ENCODE measurements around the gene MYO1D.

MYO1D gene

GRCh38 chr17:32575852-32576251, 301.1 kb downstream of the MYO1D start:
- no peak overlapping the region for H3K4me3 ChIP-seq (ENCODE audit: low read depth, low read length)
- ChIA-PET POLR2A (no interaction called here), CTCF (no interaction called here)
- no peak for TF ChIP-seq CTCF (IDR thresholded peaks at IDR 0.05; ENCODE audit: insufficient read depth, low read length, missing control alignments)
- no peak for DNase-seq (ENCODE audit: low read depth, low spot score)

DNA sequence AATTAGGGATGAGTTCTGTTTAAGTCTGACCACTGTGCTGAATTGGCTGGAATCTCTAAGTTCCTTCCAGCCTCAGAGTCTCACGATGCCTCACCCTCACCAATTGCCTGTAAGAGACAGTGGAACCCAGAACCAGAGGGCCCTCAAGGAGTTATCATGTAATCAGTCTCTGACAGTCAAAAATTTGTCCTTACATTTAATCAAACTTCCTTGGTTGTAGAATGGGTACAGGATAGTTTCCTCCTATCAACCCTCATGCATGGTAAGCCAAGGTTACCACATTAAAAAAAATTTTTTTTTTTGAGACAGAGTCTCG, 306.9 kb downstream of the MYO1D start:
- POLR2A ChIA-PET, result no interaction called here

DNA sequence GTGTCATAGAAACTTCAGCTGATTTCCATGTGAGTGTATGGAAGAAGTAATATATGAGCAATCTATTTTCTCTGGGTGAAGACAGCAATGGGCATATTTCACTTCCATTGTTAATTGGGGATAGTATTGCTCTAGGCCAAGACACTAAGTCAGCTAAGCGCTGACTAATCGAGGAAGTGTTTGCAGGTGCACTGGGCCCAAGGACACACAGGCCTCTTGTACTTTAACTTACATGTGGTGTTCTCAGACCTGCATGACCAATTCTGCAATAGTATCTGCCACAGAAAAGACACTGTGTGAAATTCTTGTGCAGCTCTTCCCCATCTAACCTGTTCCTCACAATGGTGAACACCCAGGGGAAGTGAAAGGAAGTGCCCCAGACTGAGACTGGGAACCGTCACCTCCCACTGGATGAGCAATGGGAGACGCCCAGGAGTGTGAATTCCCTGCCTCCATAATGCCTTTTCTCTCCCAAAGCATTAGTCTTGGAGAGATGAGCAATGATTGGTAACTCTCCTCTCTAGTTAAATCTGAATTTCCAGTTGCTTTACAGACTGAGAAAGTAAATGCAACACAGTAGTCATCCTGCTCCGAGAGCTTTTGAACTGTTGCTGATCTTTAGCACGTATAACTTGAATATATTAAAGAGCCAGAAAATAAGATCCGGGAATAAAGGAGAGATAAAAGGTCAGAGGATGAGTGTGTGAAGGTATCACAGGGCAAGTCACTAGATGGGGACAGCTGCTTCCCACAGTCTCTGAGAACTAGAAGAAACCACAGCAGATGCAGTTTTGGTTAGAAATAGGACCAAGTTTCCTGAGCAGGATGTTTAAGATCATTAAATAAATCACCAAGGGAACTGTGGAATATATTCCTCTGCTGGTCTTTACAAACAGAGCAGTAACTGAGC, 307.5 kb downstream of the MYO1D start:
- H3K4me3 ChIP-seq (ENCODE audit: low read depth, low read length), result no peak overlapping the region
- ChIA-PET POLR2A (no interaction called here), CTCF (interaction anchor here (1.3 kb wide), 1 partner anchor 19 kb away, joined by 3 read pairs; no protein-coding TSS in a partner anchor)
- no peak for TF ChIP-seq CTCF (IDR thresholded peaks at IDR 0.05; ENCODE audit: insufficient read depth, low read length, missing control alignments)
- no peak for DNase-seq (ENCODE audit: low read depth, low spot score)

More for the DNA sequence above, 306.9 kb downstream of the MYO1D start:
- TF ChIP-seq CTCF (IDR thresholded peaks at IDR 0.05; ENCODE audit: insufficient read depth, low read length, missing control alignments), result no peak
- H3K4me3 ChIP-seq (ENCODE audit: low read depth, low read length), result no peak overlapping the region
- no peak for DNase-seq (ENCODE audit: low read depth, low spot score)
- CTCF ChIA-PET, result interaction anchor here (1.3 kb wide), 1 partner anchor 20 kb away, joined by 3 read pairs; no protein-coding TSS in a partner anchor

- POLR2A ChIA-PET, result no interaction called here
Observed at GRCh38 chr17:32568705-32569104, 308.2 kb downstream of the MYO1D start.

DNA sequence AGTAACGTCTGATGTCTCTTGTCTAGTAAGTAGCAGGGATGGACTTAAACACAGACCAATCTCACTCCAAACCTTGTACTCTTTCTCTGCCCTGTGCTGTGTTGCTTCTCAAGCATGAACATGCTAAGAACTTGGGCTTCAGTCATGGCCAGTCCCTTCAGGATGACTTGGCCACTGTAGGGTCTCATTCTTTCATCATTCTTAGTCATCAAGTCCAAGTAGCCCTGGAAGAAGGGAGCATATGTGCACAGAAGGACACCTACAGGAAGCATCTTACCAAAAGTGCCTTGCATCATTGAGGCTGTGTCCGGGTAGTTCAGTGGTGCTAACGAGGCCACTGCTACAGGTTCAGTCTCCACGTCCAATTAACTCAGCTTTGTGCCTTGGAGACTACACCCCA, 309.4 kb downstream of the MYO1D start:
- CTCF ChIA-PET, result no interaction called here

More at GRCh38 chr17:32568705-32569104, 308.2 kb downstream of the MYO1D start:
- no peak for DNase-seq (ENCODE audit: low read depth, low spot score)
- H3K4me3 ChIP-seq (ENCODE audit: low read depth, low read length), result no peak overlapping the region
- CTCF ChIA-PET, result interaction anchor here (1.3 kb wide), 1 partner anchor 19 kb away, joined by 3 read pairs; no protein-coding TSS in a partner anchor
- TF ChIP-seq CTCF (IDR thresholded peaks at IDR 0.05; ENCODE audit: insufficient read depth, low read length, missing control alignments), result no peak

More for the DNA sequence above, 309.4 kb downstream of the MYO1D start:
- DNase-seq (ENCODE audit: low read depth, low spot score), result no peak
- POLR2A ChIA-PET, result no interaction called here
- TF ChIP-seq CTCF (IDR thresholded peaks at IDR 0.05; ENCODE audit: insufficient read depth, low read length, missing control alignments), result no peak
- H3K4me3 ChIP-seq (ENCODE audit: low read depth, low read length), result no peak overlapping the region

All from AG04449 (cell line).